ENCODE data around the gene ABHD6.

DNA sequence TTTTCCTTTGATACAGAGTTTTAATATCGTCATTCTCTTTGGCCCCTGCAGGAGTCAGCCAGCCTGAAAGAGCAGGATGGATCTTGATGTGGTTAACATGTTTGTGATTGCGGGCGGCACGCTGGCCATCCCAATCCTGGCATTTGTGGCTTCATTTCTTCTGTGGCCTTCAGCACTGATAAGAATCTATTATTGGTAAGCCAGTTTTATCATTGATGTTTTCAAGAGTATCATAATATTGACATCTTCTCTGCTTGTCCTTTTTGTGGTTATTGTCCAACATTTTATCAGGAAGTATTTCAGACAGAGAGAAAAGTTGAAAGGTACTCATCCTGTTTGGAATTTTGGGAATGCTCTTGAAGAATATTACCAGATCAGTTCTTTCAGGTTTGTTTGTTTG is 18.9 kb downstream of the ABHD6 start:
- TF ChIP-seq, protein P1, sequence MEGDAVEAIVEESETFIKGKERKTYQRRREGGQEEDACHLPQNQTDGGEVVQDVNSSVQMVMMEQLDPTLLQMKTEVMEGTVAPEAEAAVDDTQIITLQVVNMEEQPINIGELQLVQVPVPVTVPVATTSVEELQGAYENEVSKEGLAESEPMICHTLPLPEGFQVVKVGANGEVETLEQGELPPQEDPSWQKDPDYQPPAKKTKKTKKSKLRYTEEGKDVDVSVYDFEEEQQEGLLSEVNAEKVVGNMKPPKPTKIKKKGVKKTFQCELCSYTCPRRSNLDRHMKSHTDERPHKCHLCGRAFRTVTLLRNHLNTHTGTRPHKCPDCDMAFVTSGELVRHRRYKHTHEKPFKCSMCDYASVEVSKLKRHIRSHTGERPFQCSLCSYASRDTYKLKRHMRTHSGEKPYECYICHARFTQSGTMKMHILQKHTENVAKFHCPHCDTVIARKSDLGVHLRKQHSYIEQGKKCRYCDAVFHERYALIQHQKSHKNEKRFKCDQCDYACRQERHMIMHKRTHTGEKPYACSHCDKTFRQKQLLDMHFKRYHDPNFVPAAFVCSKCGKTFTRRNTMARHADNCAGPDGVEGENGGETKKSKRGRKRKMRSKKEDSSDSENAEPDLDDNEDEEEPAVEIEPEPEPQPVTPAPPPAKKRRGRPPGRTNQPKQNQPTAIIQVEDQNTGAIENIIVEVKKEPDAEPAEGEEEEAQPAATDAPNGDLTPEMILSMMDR (IDR thresholded peaks at IDR 0.05; ENCODE audit: low read depth, low read length, poor library complexity, severe bottlenecking), result no peak
- TF ChIP-seq EZH2phosphoT487 (IDR thresholded peaks at IDR 0.05; ENCODE audit: borderline replicate concordance, low read length), result no peak

Measured in DOHH2 (cell line).